BE2C (cell line): ENCODE measurements around the gene PAM16.

Experiments
- DNase-seq: peaks from one replicate; pipeline ENCODE4 v3.0.0-alpha.2; 2020
- H3K27me3 ChIP-seq: fragments of 250-450 bp; sonication (Bioruptor Pico); 2 replicates; pipeline ENCODE4 v1.5.1; 2020; ENCODE audit warnings: mild to moderate bottlenecking
- H3K36me3 ChIP-seq: fragments of 250-450 bp; sonication (Bioruptor Pico); 2 replicates; pipeline ENCODE4 v1.5.1; 2020; ENCODE audit warnings: mild to moderate bottlenecking
- H3K4me1 ChIP-seq: fragments of 250-450 bp; sonication (Bioruptor Pico); 2 replicates; pipeline ENCODE4 v1.5.1; 2020
- H3K4me3 ChIP-seq: 2 replicates; pipeline ENCODE4 v1.5.1; 2011; ENCODE audit warnings: low read depth, low read length
- H3K9me3 ChIP-seq: fragments of 250-450 bp; sonication (Bioruptor Pico); 2 replicates; pipeline ENCODE4 v1.5.1; 2020
- TF ChIP-seq, protein P1 (sequence below): IDR thresholded peaks from 2 replicates; pipeline ENCODE4 v1.5.1; 2012; ENCODE audit warnings: mild to moderate bottlenecking, low read depth, low read length

Gene PAM16

DNA sequence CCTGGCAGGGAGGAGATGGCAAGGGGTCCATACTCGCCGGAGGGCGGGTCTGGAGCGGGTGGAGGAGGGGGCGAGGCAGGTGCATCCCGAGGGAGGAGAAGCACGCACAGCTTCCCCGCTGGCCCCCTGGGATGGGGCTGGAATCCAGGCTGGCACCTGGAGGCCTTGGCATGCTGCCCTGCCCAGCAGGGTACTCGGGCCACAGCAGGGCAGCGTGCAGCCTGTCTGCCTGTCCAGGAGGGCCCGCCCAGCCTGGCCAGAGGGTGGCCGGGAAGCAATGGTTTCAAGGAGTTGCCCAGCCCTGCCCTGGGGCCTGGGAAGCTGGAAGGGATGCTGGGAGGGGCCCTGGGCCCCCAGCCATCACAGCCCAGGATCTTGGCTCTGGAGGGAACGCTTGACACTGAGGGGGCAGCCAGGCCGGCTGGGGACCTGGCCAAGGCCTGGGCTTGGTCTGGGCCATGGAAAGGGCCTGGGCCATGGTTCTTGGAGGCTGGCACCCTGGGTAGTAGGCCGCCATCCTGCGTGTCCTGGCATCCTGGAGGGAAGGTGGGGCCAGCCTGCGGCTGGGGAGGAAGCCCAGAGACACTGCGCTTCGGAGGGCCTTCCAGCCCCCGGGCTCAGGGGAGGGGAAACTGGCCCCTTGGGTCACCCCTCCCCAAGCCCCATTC is 34.1 kb downstream of the PAM16 start:
- no peaks in the 10 kb centered on the region for H3K36me3 ChIP-seq
- TF ChIP-seq, protein P1, sequence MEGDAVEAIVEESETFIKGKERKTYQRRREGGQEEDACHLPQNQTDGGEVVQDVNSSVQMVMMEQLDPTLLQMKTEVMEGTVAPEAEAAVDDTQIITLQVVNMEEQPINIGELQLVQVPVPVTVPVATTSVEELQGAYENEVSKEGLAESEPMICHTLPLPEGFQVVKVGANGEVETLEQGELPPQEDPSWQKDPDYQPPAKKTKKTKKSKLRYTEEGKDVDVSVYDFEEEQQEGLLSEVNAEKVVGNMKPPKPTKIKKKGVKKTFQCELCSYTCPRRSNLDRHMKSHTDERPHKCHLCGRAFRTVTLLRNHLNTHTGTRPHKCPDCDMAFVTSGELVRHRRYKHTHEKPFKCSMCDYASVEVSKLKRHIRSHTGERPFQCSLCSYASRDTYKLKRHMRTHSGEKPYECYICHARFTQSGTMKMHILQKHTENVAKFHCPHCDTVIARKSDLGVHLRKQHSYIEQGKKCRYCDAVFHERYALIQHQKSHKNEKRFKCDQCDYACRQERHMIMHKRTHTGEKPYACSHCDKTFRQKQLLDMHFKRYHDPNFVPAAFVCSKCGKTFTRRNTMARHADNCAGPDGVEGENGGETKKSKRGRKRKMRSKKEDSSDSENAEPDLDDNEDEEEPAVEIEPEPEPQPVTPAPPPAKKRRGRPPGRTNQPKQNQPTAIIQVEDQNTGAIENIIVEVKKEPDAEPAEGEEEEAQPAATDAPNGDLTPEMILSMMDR, result no peak
- no peaks in the 10 kb centered on the region for H3K27me3 ChIP-seq
- peaks cover 21% of the 10 kb centered on the region for H3K4me1 ChIP-seq
- peak overlapping the region; percentile 70 for H3K4me3 ChIP-seq
- H3K9me3 ChIP-seq, result no peaks in the 10 kb centered on the region
- DNase-seq, result no peak

DNA sequence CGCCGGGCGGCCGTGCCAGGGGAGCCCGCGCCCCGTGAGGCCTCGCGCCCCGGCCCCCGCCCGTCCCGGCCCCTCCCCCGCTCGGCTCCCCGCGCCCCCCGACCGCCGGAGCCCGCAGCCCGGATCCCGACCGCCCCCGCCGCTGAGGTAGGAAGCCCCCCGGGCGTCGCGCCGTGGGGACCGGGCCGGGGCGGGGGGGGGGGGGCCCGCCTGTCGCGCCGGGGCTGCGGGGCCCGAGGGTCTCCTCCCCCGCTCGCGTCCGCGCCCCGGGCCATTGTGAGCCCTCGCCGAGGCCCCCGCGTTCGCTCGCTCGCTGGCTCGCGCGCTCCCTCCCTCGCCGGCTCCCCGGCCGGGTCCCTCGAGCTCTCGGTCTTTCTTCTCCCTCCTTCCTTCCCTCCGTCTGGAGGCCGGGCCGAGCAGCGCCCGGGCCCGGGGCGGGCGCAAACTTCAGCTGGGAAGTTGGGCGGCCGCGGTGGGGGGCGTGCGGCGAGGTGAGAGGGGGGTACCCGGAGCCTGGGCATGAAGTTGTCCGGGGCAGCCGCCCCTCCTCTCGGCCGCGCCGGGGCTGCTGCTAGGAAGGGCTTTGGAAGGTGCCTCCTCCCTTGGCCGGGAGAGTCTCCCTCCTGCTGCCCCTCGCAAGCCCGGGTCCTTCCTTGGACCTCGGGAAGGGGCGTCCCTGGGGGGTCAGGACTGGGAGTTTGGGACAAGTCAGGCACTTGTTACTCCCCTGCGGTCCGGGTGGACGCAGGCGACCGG is 34.8 kb downstream of the PAM16 start:
- TF ChIP-seq, protein P1, result no peak
- H3K36me3 ChIP-seq, result no peaks in the 10 kb centered on the region
- H3K9me3 ChIP-seq, result no peaks in the 10 kb centered on the region
- H3K4me1 ChIP-seq, result peaks cover 21% of the 10 kb centered on the region
- no peaks in the 10 kb centered on the region for H3K27me3 ChIP-seq
- peak overlapping the region; percentile 70 for H3K4me3 ChIP-seq
- no peak for DNase-seq

DNA sequence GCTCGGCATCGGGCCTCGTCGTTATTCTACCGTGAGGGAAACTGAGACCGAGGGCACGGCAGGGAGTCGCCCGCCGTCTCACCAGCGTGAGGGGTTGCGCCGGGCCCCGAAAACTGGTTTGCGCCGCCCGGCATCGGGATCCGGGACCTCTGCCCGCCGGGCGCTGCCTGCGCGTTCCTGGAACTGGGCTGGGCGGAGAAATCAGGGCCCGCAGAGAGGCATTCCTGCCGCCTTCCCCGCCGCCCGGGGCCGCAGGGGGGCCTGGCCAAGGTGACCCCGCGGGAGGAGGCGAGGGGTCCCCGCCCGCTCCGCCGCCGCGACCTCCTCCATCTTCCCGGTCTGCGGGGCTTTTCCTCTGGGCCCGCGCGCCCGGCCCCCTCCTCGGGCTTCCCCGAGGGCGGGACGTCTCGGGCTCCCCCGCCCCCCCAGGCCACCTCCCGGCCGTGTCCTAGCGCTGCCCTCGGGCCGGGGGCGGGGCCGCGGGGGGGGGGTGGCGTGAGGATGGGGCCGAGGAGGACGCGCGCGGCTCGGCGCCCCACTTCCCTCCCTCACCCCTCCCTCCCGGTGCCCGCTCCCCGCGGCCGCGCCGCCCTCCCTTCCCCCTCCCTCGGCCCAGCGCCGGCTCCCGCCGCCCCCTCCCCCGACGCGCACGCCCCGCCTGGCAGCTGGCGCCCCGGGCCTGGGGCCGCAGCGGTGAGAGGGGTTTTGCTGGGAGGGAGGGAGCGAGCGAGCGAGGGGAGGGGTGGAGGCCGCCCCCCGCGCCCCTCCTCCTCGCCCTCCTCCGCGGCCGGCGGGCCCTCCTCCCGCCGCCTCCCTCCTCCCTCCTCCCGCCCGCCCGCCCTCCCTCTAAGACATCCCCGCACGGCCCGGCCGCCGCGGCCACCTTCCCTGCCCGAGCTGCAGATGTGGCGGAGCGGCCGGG is 35.7 kb downstream of the PAM16 start, which contains the start of gene GLIS2:
Gene GLIS2, plus strand, starts transcription at position 882 of the 922 bp plus-strand sequence. CDS start 16,214 bp downstream, outside the sequence.
- no peaks in the 10 kb centered on the region for H3K27me3 ChIP-seq
- no peaks in the 10 kb centered on the region for H3K36me3 ChIP-seq
- peaks cover 20% of the 10 kb centered on the region for H3K4me1 ChIP-seq
- peak within 1 kb of the TSS; percentile 70 for H3K4me3 ChIP-seq
- no peaks in the 10 kb centered on the region for H3K9me3 ChIP-seq
- peak; percentile 89 for DNase-seq
- TF ChIP-seq, protein P1, result no peak

DNA sequence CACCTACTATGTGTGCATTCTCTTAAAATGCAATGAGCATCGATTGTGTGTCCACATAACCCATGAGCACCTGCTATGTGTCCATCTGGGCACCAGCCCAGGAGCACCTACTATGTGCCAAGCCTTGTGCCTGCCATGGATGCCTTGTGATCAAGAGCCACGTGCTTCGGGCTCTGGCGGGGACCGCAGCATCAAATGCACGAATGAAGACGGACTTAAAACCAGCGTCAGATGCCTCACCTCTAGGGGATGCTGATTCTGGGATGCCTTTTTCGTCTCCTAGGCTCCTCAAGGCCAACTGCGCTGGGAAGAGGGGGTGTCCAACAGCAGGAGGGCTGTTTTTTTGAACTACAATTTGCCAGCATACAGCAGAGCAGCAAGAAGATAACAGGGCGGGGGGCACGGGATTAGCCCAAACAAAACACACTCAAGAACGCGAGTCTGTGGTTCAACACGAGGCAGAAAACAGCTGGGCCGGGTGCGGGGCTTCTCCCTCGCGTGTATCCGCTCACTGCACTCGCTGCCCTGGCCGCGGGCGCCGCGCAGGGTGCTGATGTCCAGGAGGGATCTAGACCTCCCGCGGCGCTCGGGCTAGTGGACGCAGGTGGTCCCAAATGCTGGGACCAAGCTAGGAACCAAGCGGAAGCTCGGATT is 36.5 kb downstream of the PAM16 start:
- Histone ChIP-seq H3K27me3 (no peaks in the 10 kb centered on the region), H3K36me3 (no peaks in the 10 kb centered on the region), H3K4me1 (peaks cover 18% of the 10 kb centered on the region), H3K9me3 (no peaks in the 10 kb centered on the region), H3K4me3 (peak overlapping the region; percentile 61)
- no peak for DNase-seq
- TF ChIP-seq, protein P1, result no peak

DNA sequence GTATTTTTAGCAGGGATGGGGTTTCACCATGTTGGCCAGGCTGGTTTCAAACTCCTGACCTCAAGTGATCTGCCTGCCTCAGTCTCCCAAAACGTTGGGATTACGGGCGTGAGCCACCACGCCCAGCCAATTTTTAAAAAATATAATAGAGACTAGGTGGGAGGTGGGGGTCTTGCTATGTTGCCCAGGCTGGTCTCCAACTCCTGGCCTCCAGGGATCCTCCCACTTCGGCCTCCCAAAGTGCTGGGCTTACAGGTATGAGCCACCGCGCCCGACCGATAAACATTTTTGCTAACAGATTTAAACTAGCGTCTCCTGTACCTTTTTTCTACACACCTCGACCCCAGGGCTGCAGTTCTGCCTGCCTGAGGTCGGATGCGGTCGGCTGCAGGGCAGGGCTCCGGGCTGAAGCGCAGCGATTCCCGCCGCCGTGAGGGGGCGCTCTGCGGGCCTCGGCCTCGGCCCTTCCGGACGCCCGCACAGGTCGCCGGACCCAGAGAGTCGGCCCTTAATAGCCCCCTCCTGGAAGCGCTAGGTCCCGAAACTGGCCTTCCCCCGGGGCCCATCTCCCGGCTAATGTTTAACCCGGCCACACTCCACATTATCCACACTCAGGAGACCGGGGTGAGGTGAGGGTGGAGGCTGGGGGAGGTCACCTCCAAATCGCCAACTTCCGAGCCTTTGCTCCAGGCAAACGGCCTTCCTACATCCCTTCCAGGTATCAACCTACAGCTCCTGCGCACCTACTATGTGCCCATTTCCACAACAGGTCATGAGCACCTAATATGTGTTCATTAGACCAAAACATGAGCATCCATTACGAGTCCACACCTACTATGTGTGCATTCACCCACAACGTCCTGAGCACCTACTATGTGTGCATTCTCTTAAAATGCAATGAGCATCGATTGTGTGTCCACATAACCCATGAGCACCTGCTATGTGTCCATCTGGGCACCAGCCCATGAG is 37.3 kb downstream of the PAM16 start:
- no peak overlapping the region for H3K4me3 ChIP-seq
- peaks cover 16% of the 10 kb centered on the region for H3K4me1 ChIP-seq
- no peaks in the 10 kb centered on the region for H3K9me3 ChIP-seq
- H3K27me3 ChIP-seq, result no peaks in the 10 kb centered on the region
- no peaks in the 10 kb centered on the region for H3K36me3 ChIP-seq
- no peak for DNase-seq
- TF ChIP-seq, protein P1, result no peak
